Breast epithelium (tissue), 4 donors: ENCODE data around the gene ZNRF2. TPM values are rescaled to one million over a fixed set of nuclear protein-coding genes. Genes with fewer than 3 reads are reported as not detected.
"Not testable (repeated sequence)": the region's sequence is repeated elsewhere in the genome, so short reads cannot be mapped to it uniquely, and the experiment has no call there.

Experiments
- DNase-seq, 2 donors: peaks; one replicate each; pipeline ENCODE4 v3.0.0-alpha.2; 2019; ENCODE audit warnings: low spot score in 2 of 2
- H3K27ac ChIP-seq, 2 donors: fragments of 200-600 bp; sonication (generic) in 1 of 2; one replicate each; pipeline ENCODE4 v1.5.1; 2016 to 2019; ENCODE audit warnings: mild to moderate bottlenecking in 1 of 2
- H3K27me3 ChIP-seq, 2 donors: fragments of 200-600 bp; sonication (generic) in 1 of 2; one replicate each; pipeline versions ENCODE4 v1.5.1 to v1.6.0; 2017 to 2019; ENCODE audit warnings: control low read depth in 1 of 2, mild to moderate bottlenecking in 1 of 2
- H3K36me3 ChIP-seq: fragments of 200-600 bp; one replicate; pipeline ENCODE4 v1.5.1; 2019
- H3K4me1 ChIP-seq, 2 donors: fragments of 200-600 bp; sonication (generic); one replicate each; pipeline ENCODE4 v1.5.1; 2016 to 2019; ENCODE audit warnings: control low read depth in 1 of 2
- H3K4me3 ChIP-seq, 3 donors: fragments of 200-600 bp; sonication (generic); 1 replicate in 2 of 3; 2 replicates in 1 of 3; pipeline ENCODE4 v1.5.1; 2016 to 2019; ENCODE audit warnings: mild to moderate bottlenecking in 3 of 3, moderate library complexity in 2 of 3
- H3K9me3 ChIP-seq, 2 donors: fragments of 200-600 bp; sonication (generic) in 1 of 2; one replicate each; pipeline ENCODE4 v1.5.1; 2016 to 2019; ENCODE audit warnings: control low read depth in 1 of 2
- POLR2A ChIP-seq: fragments of 450-650 bp; IDR thresholded peaks from one replicate; pipeline ENCODE4 v1.6.1; 2016; ENCODE audit warnings: antibody characterized with exemption, mild to moderate bottlenecking, moderate library complexity
- POLR2AphosphoS5 ChIP-seq, 3 donors: sonication (generic); formaldehyde crosslinking; IDR thresholded peaks; one replicate each; pipeline ENCODE4 v1.6.1; 2017; ENCODE audit warnings: antibody characterized with exemption in 3 of 3
- intact Hi-C: fragments of 100-400 bp; cut with DNase I; formaldehyde crosslinking; loops from one replicate; pipeline ENCODE4 v1.15.1; 2023; ENCODE audit warnings: low total_unique reads
- total RNA-seq, 3 donors: library from RNA; depleted of rRNA; stranded (reverse); fragments of >200 nt; gene quantifications; one replicate each; pipeline ENCODE4 v1.1.0, GENCODE V29; 2016
- TF ChIP-seq, protein P1 (sequence below), 3 donors: fragments of 450-650 bp; IDR thresholded peaks; one replicate each; pipeline ENCODE4 v1.5.1; 2016 to 2017; ENCODE audit warnings: antibody characterized with exemption in 3 of 3, mild to moderate bottlenecking in 3 of 3, moderate library complexity in 3 of 3

Gene ZNRF2
- total RNA-seq, 3 donors from 2014 or later, result 18.9 to 56.8 (median 30.5) TPM

DNA sequence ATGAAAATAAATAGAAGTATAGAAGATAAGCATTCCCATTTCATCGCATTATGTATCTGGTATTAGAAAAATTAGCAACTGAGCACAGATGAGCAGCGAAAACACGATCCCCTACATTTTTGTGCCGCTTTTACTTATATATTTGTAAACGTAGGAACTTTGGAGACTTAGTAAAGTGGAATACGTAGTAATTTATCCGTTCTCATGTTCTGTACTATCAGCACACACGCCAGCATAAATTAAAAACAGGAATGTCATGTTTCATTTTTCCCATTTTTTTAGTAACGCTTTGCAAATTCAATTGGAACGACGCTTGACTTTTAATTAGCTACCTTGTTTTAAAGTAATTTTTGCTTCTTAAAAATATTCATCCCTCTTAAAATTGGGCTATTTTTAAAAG lies 2.4 kb downstream of the ZNRF2 start:
- peak overlapping the region; percentile 98 to 99 for H3K27ac ChIP-seq
- H3K27me3 ChIP-seq, result no peaks in the 10 kb centered on the region
- H3K4me1 ChIP-seq, result peaks cover 0 to 5% of the 10 kb centered on the region in 2 donors
- intact Hi-C loops, result no loop called here
- H3K36me3 ChIP-seq, result no peaks in the 10 kb centered on the region
- TF ChIP-seq POLR2AphosphoS5 (IDR thresholded peaks at IDR 0.05), result no peak
- TF ChIP-seq POLR2A, result no peak
- TF ChIP-seq, protein P1, sequence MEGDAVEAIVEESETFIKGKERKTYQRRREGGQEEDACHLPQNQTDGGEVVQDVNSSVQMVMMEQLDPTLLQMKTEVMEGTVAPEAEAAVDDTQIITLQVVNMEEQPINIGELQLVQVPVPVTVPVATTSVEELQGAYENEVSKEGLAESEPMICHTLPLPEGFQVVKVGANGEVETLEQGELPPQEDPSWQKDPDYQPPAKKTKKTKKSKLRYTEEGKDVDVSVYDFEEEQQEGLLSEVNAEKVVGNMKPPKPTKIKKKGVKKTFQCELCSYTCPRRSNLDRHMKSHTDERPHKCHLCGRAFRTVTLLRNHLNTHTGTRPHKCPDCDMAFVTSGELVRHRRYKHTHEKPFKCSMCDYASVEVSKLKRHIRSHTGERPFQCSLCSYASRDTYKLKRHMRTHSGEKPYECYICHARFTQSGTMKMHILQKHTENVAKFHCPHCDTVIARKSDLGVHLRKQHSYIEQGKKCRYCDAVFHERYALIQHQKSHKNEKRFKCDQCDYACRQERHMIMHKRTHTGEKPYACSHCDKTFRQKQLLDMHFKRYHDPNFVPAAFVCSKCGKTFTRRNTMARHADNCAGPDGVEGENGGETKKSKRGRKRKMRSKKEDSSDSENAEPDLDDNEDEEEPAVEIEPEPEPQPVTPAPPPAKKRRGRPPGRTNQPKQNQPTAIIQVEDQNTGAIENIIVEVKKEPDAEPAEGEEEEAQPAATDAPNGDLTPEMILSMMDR (IDR thresholded peaks at IDR 0.05), result no peak
- no peaks in the 10 kb centered on the region for H3K9me3 ChIP-seq
- no peak for DNase-seq
- peak overlapping the region in 2 of 3 donors; percentile 84 for H3K4me3 ChIP-seq

DNA sequence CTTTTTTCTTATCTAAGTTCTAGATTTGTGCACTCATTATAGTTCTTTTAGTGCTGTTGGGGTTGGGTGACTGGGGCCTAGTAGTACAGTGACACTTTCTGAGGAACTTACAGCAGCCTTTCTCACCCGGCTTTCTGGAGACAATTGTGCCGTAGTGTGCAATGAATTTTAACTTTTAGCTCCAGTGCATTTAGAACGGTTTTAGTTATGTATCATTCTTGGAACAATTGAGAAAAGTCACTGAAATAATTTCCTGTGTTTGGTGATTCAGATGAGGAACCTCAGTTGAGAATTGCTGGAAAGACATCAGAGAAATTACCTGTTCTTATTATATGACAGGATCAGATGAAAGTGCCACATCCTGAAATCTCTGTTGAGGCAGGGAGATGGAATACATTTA lies 3.2 kb downstream of the ZNRF2 start:
- H3K9me3 ChIP-seq, H3K36me3 ChIP-seq, H3K27ac ChIP-seq, H3K4me1 ChIP-seq, intact Hi-C loops, DNase-seq, H3K27me3 ChIP-seq: not testable (repeated sequence)
- peak overlapping the region in 2 of 3 donors; percentile 34 to 84 for H3K4me3 ChIP-seq

DNA sequence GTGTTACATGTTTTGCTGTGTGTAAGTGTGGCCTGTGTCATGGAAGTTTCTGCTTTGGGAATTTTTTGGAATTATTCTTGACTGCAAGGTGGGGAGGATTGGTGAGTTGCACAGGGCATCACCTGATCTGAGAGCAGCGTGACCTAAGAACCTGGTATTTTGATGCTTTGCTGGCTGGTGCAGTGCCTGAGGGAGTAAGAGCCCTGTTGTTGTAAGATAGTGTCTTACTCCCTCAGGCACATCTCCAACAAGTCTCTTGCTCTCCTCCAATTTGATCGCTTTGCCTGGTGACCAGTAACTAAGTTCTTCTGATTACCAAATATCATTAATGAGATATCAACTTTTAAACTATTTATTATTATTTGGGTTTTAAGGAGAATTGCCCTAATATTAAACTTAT lies 5.2 kb downstream of the ZNRF2 start:
- H3K27me3 ChIP-seq, H3K27ac ChIP-seq, H3K4me1 ChIP-seq, intact Hi-C loops, H3K4me3 ChIP-seq, H3K36me3 ChIP-seq, H3K9me3 ChIP-seq, DNase-seq: not testable (repeated sequence)

DNA sequence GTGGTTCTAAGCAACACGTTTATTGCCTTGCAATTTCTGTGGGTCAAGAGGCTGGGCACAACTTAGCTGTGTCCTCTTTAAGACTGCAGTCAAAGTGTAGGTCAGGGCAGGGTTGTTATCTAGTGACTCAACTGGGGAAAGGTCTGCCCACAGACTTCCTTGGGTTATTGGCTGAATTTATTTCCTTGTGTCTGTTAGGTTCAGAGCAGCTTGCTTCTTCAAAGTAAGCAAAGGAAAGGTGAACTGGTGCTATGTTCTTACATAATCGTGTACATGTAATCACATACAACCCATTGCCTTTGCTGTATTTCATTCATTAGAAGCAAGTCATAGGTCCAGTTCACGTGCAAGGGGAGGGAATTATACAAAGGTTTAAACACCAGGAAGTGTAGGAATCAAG lies 5.9 kb downstream of the ZNRF2 start:
- DNase-seq, H3K36me3 ChIP-seq, H3K4me3 ChIP-seq, H3K4me1 ChIP-seq, H3K9me3 ChIP-seq, H3K27me3 ChIP-seq, intact Hi-C loops, H3K27ac ChIP-seq: not testable (repeated sequence)

DNA sequence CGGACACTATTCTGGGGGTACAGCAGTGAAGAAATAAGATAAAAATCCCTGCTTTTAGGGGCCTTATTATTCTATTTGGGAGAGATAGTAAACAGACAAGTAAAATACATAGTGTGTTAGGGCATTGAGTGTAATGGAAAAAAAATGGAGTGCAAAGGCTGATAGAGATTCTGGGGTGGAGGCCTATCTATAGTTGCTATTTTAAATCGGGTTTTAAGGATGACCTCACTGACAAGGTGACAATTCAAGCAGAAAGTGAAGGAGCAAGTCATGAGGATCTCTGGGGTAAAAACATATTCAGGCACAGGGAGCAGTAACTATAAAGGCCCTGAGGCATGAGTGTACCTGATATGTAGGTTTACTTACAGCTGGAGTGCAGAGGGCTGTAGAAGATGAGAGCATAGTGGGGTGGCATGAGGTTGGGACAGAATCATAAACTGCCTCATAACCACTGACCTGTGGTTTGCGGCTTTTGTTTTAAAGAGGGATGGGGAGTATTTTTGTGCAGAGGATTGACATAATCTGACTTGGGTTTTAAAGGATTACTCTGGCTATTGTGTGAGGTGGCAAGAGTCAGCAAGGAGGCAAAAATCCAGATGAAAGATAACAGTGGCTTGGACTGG lies 8.1 kb downstream of the ZNRF2 start:
- H3K4me1 ChIP-seq, DNase-seq, H3K4me3 ChIP-seq, H3K27ac ChIP-seq, intact Hi-C loops, H3K9me3 ChIP-seq, H3K27me3 ChIP-seq, H3K36me3 ChIP-seq: not testable (repeated sequence)

DNA sequence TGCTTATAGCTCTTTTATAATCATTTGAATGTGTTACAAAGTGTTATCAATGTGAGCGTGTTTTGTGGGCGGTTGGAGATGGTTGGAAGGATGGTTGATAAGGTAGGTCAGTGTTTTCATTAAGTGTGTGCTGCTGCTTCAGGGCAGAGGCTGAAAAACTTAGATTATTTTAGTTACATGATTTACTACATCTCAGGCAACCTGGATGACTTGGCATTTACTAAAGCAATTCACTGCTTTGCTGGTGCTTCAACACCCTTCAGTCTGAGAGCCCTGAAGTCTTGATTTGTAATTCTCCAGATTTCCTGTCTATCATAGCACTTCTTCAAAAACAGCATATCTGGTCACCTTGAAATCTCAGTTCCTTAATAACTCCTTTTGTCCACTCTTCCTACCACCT lies 11.9 kb downstream of the ZNRF2 start:
- H3K4me3 ChIP-seq, H3K36me3 ChIP-seq, DNase-seq, H3K27me3 ChIP-seq, H3K27ac ChIP-seq, H3K9me3 ChIP-seq, intact Hi-C loops, H3K4me1 ChIP-seq: not testable (repeated sequence)

DNA sequence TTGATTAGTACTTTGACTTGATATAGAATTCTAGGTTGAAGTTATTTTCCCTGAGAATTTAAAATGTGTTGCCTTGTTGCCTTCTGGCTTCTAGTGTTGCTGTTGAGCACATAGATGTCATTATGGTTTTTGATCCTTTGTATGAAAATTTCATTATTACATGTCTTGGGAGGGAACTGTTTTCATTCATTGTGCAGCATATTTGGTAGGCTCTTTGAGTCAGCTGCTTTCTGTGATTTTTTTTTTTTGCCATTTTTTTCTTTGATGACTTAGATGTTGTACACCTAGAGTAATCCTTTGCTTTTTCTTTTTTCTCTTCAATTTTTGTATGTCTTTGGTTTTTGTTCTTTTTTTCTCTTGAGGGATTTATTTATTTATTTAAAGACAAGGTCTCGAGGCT lies 13.1 kb downstream of the ZNRF2 start:
- intact Hi-C loops, H3K27me3 ChIP-seq, H3K36me3 ChIP-seq, H3K4me1 ChIP-seq, H3K27ac ChIP-seq, H3K4me3 ChIP-seq, H3K9me3 ChIP-seq, DNase-seq: not testable (repeated sequence)

DNA sequence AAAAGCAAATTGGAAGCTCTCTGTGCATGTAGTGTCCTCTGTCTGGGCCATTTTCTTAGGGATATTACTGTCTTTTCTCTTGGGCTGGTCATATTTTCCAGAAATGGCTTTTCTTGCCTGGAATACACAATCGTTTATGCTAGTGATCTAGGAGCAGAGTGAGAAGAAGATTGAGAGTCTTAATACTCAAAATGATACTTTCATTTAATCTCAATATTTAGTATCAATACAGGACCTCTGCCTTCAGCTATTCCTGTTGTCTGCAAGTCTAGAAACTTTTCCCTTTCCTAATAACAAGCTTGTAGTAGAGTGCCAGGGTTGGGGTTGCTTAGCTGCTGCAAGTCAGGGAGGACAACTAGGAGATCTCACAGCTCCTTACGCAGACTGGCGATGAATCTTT lies 14.0 kb downstream of the ZNRF2 start:
- H3K4me3 ChIP-seq, intact Hi-C loops, H3K27ac ChIP-seq, H3K36me3 ChIP-seq, H3K9me3 ChIP-seq, H3K4me1 ChIP-seq, H3K27me3 ChIP-seq, DNase-seq: not testable (repeated sequence)

DNA sequence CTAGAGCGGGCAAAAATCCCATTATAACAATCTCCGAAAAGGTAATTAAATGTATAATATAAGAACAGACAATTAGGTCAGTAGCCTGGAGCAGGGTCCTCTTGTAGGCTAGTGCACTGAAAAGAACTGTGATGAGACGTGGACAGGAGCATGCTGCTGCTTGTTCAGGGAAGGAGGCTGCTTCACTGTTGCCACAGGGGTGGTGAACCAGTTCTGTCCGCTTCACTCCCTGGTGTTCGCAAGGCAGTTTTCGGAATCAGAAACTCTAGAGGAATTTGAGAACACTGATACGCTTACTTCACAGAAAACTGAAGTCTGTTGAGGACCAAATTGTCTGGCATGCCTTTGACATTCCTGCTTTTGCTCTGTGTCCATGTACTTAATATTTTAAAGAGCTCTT lies 17.4 kb downstream of the ZNRF2 start:
- Histone ChIP-seq H3K27ac (no peak overlapping the region), H3K9me3 (no peaks in the 10 kb centered on the region), H3K4me1 (no peaks in the 10 kb centered on the region), H3K4me3 (no peak overlapping the region), H3K36me3 (no peaks in the 10 kb centered on the region), H3K27me3 (no peaks in the 10 kb centered on the region)
- TF ChIP-seq POLR2A (no peak), POLR2AphosphoS5 (IDR thresholded peaks at IDR 0.05) (no peak)
- TF ChIP-seq, protein P1 (IDR thresholded peaks at IDR 0.05), result no peak
- intact Hi-C loops, result no loop called here
- DNase-seq, result no peak
